HG02884 (cell line): ENCODE measurements around the gene INO80C.
A peak's percentile ranks its signal among the peaks of the same experiment; 100 is the strongest.

Experiments
- ATAC-seq: cut with Tn5 transposase; IDR thresholded peaks from one replicate; pipeline ENCODE4 v1.9.1; 2021; ENCODE audit warnings: mild to moderate bottlenecking, moderate library complexity; ENCODE audit not compliant: unreplicated experiment

The INO80C gene

GRCh38 chr18:35513181-35513936, 15.6 kb upstream of the INO80C start:
- ATAC-seq, result no peak

GRCh38 chr18:35512761-35513160, 15.0 kb upstream of the INO80C start:
- no peak for ATAC-seq

DNA sequence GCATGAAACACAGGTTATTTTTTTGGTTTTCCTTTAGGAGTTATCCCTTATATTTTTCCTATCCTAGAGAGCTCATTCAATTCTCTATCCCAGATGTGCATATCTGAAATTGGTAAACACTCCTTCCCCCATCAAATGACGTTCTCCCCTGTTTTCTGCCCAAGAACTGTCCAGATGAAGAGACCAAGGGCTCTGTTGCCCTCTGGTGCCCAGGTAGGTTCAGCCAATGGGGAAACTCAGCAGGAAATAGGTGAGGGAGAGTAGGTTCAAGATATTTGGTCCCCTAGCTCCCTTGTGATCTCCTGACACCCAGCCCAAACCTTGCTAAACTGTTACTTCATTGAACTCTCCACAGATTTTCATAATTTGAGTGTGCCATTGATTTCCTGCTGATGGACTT, 14.1 kb upstream of the INO80C start:
- peak; percentile 25 for ATAC-seq

DNA sequence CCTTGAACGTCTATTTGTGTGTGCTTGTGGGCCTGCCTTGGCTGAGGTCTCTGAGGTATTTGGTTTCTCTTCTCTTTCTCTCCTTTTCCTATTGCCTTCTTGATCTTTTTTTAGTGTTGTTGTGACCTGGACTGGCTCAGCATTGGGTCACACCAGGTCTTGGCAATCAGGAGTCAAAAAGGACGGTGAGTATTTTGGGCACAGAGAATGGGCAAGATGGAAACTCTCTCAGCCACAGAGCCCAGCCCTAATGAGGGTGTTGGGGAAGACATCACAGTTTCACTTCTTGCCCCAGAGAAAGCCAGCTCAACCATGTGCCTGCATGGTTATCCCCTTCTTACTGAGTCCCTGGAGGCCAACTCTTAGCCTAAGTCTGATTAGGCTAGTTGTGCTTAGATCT, 13.7 kb upstream of the INO80C start:
- peak; percentile 86 for ATAC-seq

DNA sequence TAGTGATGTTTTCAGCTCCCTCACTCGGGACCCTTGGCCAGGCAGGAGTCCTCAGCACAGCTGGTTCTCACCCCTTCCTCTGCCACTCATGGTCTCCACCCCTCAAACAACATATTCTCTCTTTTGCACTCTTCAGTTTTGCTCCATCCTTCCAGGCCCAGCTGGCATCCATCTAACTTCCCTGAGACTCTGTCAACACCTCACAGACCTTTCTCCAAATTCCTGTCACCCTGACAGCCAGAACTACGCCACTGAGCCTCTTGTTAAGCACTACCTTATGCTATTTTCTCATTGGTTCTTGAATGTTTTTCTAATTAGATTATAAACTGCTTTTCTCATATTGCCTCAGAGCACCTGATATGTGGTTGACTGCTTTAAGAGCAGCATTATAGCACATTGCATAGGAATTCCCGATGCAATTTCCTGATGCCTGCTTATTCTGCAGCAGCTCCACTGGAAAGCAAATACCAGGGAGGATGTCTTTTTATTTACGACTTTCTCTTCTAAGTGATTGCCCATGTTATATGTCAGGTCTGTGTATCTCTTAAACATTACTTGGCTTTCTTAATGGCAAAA, 12.4 kb upstream of the INO80C start:
- no peak for ATAC-seq

DNA sequence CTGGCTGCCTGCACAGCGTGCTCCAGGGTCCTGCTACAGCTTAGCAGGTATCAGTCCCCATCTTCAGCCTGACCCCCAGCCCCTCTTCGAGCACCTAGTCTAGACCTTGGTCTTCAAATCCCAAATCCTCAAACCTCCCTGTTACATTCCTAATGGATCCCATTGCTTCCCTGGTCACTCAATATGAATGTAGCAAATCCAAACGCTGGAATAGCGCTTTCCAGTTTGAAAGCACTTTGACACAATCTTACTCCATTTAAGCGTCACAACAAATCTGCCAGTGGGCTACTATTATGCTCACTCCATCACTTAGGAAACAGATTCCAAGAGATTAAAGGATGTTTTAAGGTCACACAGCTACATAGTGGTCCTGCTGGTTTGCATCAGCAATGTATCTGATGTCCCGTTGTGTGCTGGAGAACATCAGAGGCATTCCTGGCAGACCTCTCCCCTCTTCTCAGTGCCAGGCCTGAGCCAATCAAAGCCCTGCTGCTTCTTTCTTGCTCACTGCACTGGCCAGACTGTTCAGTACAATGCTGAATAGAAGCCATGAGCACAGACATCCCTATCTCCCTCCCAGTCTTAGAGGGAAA, 11.1 kb upstream of the INO80C start:
- ATAC-seq, result no peak

GRCh38 chr18:35508030-35508429, 10.3 kb upstream of the INO80C start:
- no peak for ATAC-seq

- ATAC-seq, result no peak
Measured at GRCh38 chr18:35507623-35508022, 9.9 kb upstream of the INO80C start.

- ATAC-seq, result no peak
Measured at GRCh38 chr18:35507192-35507591, 9.4 kb upstream of the INO80C start.

GRCh38 chr18:35506024-35506712, 8.4 kb upstream of the INO80C start:
- ATAC-seq, result no peak

- ATAC-seq, result no peak
Measured at GRCh38 chr18:35504996-35505395, 7.2 kb upstream of the INO80C start.

DNA sequence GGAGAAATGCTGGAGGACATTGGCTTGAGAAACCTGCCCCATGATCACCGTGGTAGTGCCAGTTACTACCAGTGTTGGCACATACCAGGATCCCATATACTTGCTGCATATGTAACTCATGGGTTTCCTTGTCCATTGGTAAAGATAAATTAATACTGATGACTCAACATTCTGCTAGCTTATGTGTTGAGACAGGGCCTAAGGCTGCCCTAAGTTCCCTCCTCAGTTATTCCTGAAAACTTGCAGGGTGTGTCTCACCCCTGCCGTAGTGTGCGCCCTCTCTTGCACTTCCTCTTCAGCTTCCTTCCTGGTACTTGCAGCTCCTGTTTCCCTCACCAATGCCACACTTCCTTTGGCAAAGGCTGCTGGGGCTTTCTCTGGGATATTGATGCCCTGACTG, 4.3 kb upstream of the INO80C start:
- no peak for ATAC-seq

- ATAC-seq, result no peak
Measured at GRCh38 chr18:35501369-35501768, 3.6 kb upstream of the INO80C start.

GRCh38 chr18:35500113-35500512, 2.4 kb upstream of the INO80C start:
- no peak for ATAC-seq

DNA sequence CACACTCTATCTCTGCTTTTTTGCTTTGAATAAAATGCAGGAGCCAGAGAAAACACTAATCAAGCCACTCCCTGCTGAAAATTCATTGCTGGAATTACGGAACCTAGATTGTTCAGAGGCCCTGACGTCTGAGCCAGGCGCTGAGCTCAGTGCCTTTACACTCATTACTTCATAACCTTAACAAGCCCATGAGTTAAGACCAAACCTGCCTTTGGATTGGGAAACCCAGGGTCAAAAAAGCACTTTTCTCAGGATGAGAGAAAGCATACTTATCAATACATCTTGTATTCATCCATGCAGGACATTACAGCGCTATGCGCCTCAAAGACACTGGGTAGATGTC, 762 bp downstream of the INO80C start:
- ATAC-seq, result peak; percentile 53

- ATAC-seq, result no peak
Measured at GRCh38 chr18:35495536-35496314, 2.0 kb downstream of the INO80C start.

- no peak for ATAC-seq
Measured at GRCh38 chr18:35494251-35495220, 3.2 kb downstream of the INO80C start.

- no peak for ATAC-seq
Measured at GRCh38 chr18:35491700-35492077, 6.1 kb downstream of the INO80C start.

DNA sequence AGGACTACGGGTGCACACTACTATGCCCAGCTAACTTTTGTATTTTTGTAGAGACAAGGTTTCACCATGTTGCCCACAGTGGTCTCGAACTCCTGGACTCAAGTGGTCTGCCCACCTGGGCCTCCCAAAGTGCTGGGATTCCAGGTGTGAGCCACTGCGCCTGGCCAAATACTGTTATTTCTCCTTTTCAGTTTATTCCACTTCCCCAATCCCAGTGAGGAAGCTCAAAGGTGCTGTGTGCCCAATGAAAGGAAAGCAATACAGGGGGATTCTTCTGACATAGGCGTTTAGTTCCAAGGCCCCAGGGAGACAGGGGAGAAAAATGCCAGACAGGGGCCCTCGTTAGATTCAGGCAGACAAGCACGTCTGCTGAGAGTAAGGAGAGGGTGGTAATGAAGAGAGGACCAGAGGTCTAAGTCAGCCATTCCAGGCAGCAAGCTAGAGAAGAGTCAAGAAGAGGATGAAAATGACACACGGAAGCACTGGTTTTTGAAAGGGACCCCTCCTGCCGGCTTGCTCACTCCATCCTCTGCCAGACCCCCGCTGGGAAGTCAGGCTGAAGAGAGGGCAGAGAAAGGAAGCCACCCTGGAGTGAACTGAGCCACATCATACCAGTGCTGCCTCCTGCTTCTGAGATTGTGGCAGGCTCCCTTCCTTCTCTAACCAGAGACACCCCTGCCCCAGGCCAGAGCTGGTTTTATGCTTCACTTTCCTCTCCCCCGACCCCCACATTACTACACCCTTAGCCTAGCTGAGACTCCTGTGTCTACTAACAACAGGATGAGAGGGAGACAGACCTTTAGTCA, 6.7 kb downstream of the INO80C start:
- no peak for ATAC-seq
